Suprapubic skin (tissue), 4 donors: ENCODE results near the gene DHX35. TPM values are rescaled to one million over a fixed set of nuclear protein-coding genes. Genes with fewer than 3 reads are reported as not detected.

Experiments
- DNase-seq, 2 donors: peaks; one replicate each; pipeline ENCODE4 v3.0.0-alpha.2; 2019; ENCODE audit warnings: low spot score in 2 of 2
- H3K27ac ChIP-seq: fragments of 200-600 bp; sonication (generic); one replicate; pipeline ENCODE4 v1.5.1; 2019
- H3K27me3 ChIP-seq: fragments of 200-600 bp; sonication (generic); one replicate; pipeline ENCODE4 v1.5.1; 2019
- H3K36me3 ChIP-seq: fragments of 200-600 bp; sonication (generic); one replicate; pipeline ENCODE4 v1.5.1; 2019
- H3K4me1 ChIP-seq: fragments of 200-600 bp; sonication (generic); one replicate; pipeline ENCODE4 v1.5.1; 2019
- H3K4me3 ChIP-seq: fragments of 200-600 bp; sonication (generic); one replicate; pipeline ENCODE4 v1.5.1; 2019; ENCODE audit warnings: mild to moderate bottlenecking
- H3K9me3 ChIP-seq: fragments of 200-600 bp; sonication (generic); one replicate; pipeline ENCODE4 v1.5.1; 2019
- CTCF ChIP-seq, 2 donors: fragments of 200-600 bp in 1 of 2; fragments of 450-650 bp in 1 of 2; sonication (generic) in 1 of 2; IDR thresholded peaks; one replicate each; pipeline ENCODE4 v1.5.1; 2016 to 2019; ENCODE audit warnings: antibody characterized with exemption in 2 of 2, mild to moderate bottlenecking in 1 of 2, moderate library complexity in 1 of 2
- EP300 ChIP-seq: sonication (generic); formaldehyde crosslinking; IDR thresholded peaks from one replicate; pipeline ENCODE4 v1.6.1; 2017; ENCODE audit warnings: antibody characterized with exemption
- POLR2A ChIP-seq, 2 donors: fragments of 450-650 bp; IDR thresholded peaks; one replicate each; pipeline ENCODE4 v1.6.1; 2017; ENCODE audit warnings: antibody characterized with exemption in 2 of 2, mild to moderate bottlenecking in 2 of 2, moderate library complexity in 2 of 2
- POLR2AphosphoS5 ChIP-seq, 3 donors: sonication (generic); formaldehyde crosslinking; IDR thresholded peaks; one replicate each; pipeline ENCODE4 v1.6.1; 2017; ENCODE audit warnings: antibody characterized with exemption in 3 of 3
- whole genome bisulfite sequencing: methylation state at CpG from one replicate; pipeline ENCODE4 v1.1.5; 2018; 5-methylcytosine and 5-hydroxymethylcytosine counted together
- total RNA-seq, 4 donors: library from RNA; depleted of rRNA; stranded (reverse); fragments of >200 nt; gene quantifications; one replicate each; pipeline ENCODE4 v1.1.0, GENCODE V29; 2016

Gene DHX35
- 10 to 100 TPM in 2 of 4 donors, 1 to 10 TPM in 2; 8.4 to 22.9 (median 11.9) TPM for total RNA-seq

DNA sequence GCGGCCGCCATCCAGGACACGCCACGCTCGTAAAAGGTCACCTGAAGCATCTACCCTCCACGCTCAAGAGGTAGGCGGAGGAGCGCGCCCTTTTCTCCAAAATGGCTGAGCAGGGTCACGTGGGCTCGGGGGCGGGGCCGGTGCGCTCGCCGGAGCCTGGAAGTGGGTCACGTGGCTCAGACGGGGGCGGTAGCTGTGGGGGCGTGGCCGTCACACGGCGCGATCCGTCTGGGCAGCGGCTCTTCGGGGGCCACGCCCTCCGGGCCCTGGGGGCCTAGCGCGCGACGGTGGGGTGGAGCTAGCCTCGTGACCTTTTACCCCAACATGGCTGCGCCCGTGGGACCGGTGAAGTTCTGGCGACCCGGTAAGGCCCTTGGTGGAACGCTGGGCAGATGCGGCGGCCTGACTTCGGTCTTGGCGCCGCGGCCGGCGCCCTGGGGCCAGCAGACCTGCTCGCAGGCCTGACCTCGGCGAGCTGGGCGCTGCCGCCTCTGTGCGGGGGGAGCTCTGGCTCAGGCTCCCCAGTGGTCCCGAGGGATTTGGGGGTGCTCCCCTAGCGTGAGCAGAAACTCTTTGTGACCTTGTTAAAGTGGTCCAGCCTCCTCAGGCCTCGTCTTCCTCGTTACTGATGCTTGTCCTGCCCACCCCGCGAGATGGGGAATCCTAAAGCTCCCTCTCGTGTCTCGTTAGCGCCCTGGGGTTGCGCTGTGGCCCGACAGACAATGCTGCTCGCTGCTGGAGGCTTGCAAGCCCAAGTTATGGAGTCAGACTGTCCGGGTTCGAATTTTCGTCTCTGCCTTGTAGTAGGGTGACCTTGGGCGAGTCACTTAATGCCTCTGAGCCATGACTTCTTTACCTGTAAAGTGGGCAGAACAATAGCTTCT, at the start of gene DHX35:
Gene DHX35 (plus strand): TSS at position 301 of the 884 bp plus-strand sequence. CDS start 24 bp downstream, at position 325.
- Histone ChIP-seq H3K36me3 (no peaks in the 10 kb centered on the region), H3K9me3 (no peaks in the 10 kb centered on the region), H3K4me3 (peak within 1 kb of the TSS; percentile 85), H3K27ac (peak within 1 kb of the TSS; percentile 90), H3K4me1 (peaks cover 15% of the 10 kb centered on the region), H3K27me3 (no peaks in the 10 kb centered on the region)
- under 1% methylated on average over 13 of the region's 70 CpGs for WGBS
- peak; percentile 98 for DNase-seq
- no peak for TF ChIP-seq POLR2A (IDR thresholded peaks at IDR 0.05)
- TF ChIP-seq CTCF (IDR thresholded peaks at IDR 0.05): peak in 1 of 2 donors; percentile 17

DNA sequence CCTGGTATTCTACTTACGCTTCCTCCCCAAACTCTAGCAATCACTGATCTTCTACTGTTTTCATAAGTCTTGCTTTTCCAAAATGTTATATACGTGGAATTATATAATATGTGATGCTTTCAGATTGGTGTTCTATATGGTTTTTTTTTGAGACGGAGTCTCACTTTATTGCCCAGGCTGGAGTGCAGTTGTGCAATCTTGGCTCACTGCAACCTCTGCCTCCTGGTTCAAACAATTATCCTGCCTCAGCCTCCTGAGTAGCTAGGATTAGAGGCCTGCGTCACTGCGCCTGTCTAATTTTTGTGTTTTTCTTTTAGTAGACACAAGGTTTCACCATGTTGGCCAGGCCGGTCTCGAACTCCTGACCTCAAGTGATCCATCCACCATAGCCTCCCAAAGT, 46.8 kb upstream of the DHX35 start:
- Histone ChIP-seq H3K27me3 (peaks cover 16% of the 10 kb centered on the region), H3K36me3 (peaks cover 6% of the 10 kb centered on the region), H3K4me1 (no peaks in the 10 kb centered on the region), H3K9me3 (no peaks in the 10 kb centered on the region), H3K27ac (no peak overlapping the region), H3K4me3 (no peak overlapping the region)
- DNase-seq: no peak
- WGBS: 94% methylated on average over 7 of the region's 7 CpGs
- no peak for TF ChIP-seq POLR2AphosphoS5 (IDR thresholded peaks at IDR 0.05)
- no peak for TF ChIP-seq EP300
- TF ChIP-seq POLR2A (IDR thresholded peaks at IDR 0.05): no peak
- no peak for TF ChIP-seq CTCF (IDR thresholded peaks at IDR 0.05)

- H3K4me3 ChIP-seq: no peak overlapping the region
- 82% methylated on average over 4 of the region's 4 CpGs for WGBS
- H3K27me3 ChIP-seq: peaks cover 19% of the 10 kb centered on the region
- H3K36me3 ChIP-seq: peaks cover 6% of the 10 kb centered on the region
- H3K9me3 ChIP-seq: no peaks in the 10 kb centered on the region
- TF ChIP-seq POLR2AphosphoS5 (IDR thresholded peaks at IDR 0.05) (no peak), EP300 (no peak), POLR2A (IDR thresholded peaks at IDR 0.05) (no peak), CTCF (IDR thresholded peaks at IDR 0.05) (no peak)
- DNase-seq: no peak
- H3K27ac ChIP-seq: no peak overlapping the region
- no peaks in the 10 kb centered on the region for H3K4me1 ChIP-seq
These were observed 44.5 kb upstream of the DHX35 start for GRCh38 chr20:38917657-38918056.

DNA sequence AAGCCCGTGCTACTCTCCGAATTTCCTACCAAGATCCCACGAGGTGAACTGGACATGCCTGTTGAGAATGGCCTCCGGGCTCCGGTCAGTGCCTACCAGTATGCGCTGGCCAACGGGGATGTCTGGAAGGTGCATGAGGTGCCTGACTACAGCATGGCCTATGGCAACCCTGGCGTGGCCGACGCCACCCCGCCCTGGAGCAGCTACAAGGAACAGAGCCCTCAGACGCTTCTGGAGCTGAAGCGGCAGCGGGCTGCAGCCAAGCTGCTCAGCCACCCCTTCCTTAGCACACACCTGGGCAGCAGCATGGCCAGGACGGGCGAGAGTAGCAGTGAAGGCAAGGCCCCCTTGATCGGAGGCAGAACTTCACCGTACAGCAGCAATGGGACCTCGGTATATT, 44.0 kb upstream of the DHX35 start:
- WGBS: 90% methylated on average over 4 of the region's 19 CpGs

More for the DNA sequence above, 44.0 kb upstream of the DHX35 start:
- H3K27me3 ChIP-seq: peaks cover 19% of the 10 kb centered on the region
- no peaks in the 10 kb centered on the region for H3K4me1 ChIP-seq
- H3K36me3 ChIP-seq: peaks cover 6% of the 10 kb centered on the region
- no peaks in the 10 kb centered on the region for H3K9me3 ChIP-seq
- TF ChIP-seq POLR2A (IDR thresholded peaks at IDR 0.05): no peak
- TF ChIP-seq CTCF (IDR thresholded peaks at IDR 0.05): no peak
- TF ChIP-seq POLR2AphosphoS5 (IDR thresholded peaks at IDR 0.05): no peak
- TF ChIP-seq EP300: no peak
- no peak overlapping the region for H3K4me3 ChIP-seq
- H3K27ac ChIP-seq: no peak overlapping the region
- DNase-seq: no peak
